Endothelial cell of umbilical vein (primary cell): ENCODE measurements around the gene CHAF1A.

Source experiments
- CTCF ChIP-seq, 2 donors: IDR thresholded peaks; 1 replicate in 1 of 2; 2 replicates in 1 of 2; pipeline ENCODE4 v1.5.1; 2011; ENCODE audit warnings: low read length in 2 of 2, mild to moderate bottlenecking in 2 of 2, moderate library complexity in 2 of 2, control low read depth in 1 of 2, inconsistent platforms in 1 of 2, low read depth in 1 of 2; ENCODE audit not compliant: insufficient read depth in 1 of 2; ENCODE audit errors: extremely low read depth in 1 of 2
- EZH2 ChIP-seq: IDR thresholded peaks from 2 replicates; pipeline ENCODE4 v1.6.1; 2012; ENCODE audit warnings: borderline replicate concordance, low read depth, mild to moderate bottlenecking, moderate library complexity, low read length, inconsistent platforms; ENCODE audit not compliant: severe bottlenecking
- JUN ChIP-seq: IDR thresholded peaks from 2 replicates; pipeline ENCODE4 v1.6.1; 2011; ENCODE audit warnings: borderline replicate concordance, low read depth; ENCODE audit not compliant: insufficient read length, insufficient read depth
- MAX ChIP-seq: IDR thresholded peaks from 2 replicates; pipeline ENCODE4 v1.6.1; 2011; ENCODE audit not compliant: insufficient read depth, insufficient read length
- MYC ChIP-seq: IDR thresholded peaks from one replicate; pipeline ENCODE4 v1.6.1; 2011; ENCODE audit warnings: mild to moderate bottlenecking, low read depth, low read length
- POLR2A ChIP-seq: IDR thresholded peaks from 2 replicates; pipeline ENCODE4 v1.6.1; 2012; ENCODE audit warnings: low read depth, mild to moderate bottlenecking, control low read depth, low read length
- POLR2AphosphoS5 ChIP-seq: IDR thresholded peaks from 2 replicates; pipeline ENCODE4 v1.6.1; 2012; ENCODE audit warnings: low read depth, mild to moderate bottlenecking, control low read depth, low read length, moderate library complexity; ENCODE audit not compliant: insufficient read depth

- TF ChIP-seq CTCF (IDR thresholded peaks at IDR 0.05; ENCODE audit: extremely low read depth in 1 of 2, insufficient read depth in 1 of 2, low read depth in 1 of 2, low read length in 2 of 2) (no peak), POLR2A (peak; percentile 40), POLR2AphosphoS5 (peak; percentile 90), MYC (peak; percentile 57), MAX (peak; percentile 83), EZH2 (no peak), JUN (no peak)
These were observed 55.4 kb downstream of the CHAF1A start, which contains the start of gene UBXN6 for GRCh38 chr19:4457654-4458395.
